GM19468 (cell line): Measurements from ENCODE around the gene ATP6V1D.
A peak's percentile ranks its signal among the peaks of the same experiment; 100 is the strongest.
"Not testable (repeated sequence)": the region's sequence is repeated elsewhere in the genome, so short reads cannot be mapped to it uniquely, and the experiment has no call there.

ENCODE experiments used
- ATAC-seq: cut with Tn5 transposase; IDR thresholded peaks from one replicate; pipeline ENCODE4 v1.9.1; 2021; ENCODE audit warnings: mild to moderate bottlenecking, moderate library complexity, moderate number of reproducible peaks; ENCODE audit not compliant: unreplicated experiment; ENCODE audit errors: extremely low read depth

ATP6V1D gene

DNA sequence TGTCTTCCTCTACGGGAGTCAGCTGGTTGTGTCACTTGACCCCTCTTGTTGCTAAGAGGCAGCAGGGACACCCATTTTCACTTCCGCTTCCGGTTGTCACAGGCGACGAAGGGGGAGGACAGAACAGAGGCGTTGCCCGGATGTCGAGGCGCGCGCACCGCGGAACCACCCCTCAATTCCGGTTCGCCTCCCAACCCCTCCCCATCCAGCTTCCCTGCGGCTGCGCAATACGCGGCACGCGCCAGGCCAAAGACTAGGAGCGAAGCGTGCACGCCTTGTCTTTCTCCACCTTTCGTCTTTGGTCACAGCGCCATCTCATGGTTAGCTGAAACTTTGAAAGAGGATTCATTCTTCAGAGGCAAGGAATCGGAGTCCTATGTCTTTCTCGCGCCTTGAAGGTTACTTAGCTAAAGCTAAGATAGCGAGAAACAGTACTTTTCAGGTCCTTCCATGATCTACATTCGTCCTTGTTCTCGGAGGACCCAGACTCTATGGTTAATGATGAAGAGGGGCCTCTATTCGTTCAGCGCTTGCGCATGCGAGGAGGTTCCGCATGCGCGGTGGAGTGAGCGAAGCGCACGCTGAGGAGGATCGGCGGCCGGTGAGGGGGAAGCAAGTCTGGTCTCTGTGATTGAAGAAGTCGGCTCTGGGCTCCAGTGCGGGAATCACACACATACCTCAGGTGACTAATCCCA, at the start of gene ATP6V1D, which contains the start of gene EIF2S1:
Gene ATP6V1D, minus strand, starts transcription at position 30 of the 695 bp plus-strand sequence. CDS start 106 bp downstream, outside the sequence.
Gene EIF2S1, plus strand, starts transcription at position 554 of the 695 bp plus-strand sequence. CDS start 4,440 bp downstream, outside the sequence.
- ATAC-seq: peak; percentile 89

DNA sequence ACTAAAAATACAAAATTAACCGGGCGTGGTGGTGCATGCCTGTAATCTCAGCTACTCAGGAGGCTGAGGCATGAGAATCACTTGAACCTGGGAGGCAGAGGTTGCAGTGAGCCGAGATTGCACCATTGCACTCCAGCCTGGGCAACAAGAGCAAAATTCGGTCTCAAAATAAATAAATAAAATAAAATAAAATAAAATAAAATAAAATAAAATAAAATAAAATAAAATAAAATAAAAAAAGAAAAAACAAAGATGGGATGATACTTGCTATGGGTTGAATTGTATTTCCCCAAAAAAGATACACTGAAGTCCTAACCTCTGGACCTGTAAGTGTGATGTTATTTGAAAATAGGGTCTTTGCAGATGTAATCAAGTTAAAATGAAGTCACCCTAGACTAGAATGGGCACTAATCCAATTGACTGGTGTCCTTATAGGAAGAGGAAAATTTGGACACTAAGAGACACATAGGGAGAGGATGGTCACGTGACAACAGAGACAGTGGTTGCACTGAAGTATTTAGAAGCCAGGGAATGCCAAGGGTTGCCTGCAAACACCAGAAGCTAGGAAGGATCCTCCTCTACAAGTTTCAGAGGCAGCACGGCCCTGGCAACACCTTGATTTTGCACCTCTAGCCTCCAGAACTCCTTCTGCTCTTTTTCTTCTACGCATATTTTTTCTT, 48.7 kb upstream of the ATP6V1D start:
- ATAC-seq: not testable (repeated sequence)

DNA sequence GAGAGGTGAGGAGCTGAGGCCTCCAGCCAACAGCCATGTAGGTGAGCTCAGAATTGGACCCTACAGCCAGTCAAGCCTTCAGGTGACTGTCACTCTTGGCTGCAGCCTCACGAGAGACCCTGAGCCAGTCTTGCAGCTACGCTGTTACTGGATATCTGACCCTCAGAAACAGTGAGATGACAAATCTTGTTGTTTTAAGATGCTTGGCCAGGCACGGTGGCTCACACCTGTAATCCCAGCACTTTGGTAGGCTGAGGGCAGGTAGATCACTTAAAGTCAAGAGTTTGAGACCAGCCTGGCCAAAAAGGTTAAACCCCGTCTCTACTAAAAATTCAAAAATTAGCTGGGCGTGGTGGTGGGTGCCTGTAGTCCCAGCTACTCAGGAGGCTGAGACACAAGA, 46.2 kb upstream of the ATP6V1D start:
- no peak for ATAC-seq

DNA sequence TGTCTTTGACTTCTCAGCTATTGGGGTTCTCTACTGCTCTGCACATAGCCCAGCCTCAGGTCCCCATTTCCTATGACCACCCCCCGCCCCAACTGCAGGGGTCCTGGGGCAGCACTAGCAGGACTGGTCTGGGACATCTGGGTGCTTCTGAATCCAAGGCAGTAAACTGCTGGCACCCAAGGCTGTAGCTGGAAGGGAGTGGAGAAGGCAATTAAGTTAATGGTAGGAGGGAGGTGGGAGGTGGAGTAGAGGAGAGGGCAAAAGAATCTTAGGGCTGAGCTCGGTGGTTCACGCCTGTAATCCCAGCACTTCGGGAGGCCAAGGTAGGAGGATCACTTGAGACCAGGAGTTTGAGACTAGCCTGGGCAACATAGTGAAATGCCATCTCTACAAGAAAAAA, 40.8 kb upstream of the ATP6V1D start:
- no peak for ATAC-seq

DNA sequence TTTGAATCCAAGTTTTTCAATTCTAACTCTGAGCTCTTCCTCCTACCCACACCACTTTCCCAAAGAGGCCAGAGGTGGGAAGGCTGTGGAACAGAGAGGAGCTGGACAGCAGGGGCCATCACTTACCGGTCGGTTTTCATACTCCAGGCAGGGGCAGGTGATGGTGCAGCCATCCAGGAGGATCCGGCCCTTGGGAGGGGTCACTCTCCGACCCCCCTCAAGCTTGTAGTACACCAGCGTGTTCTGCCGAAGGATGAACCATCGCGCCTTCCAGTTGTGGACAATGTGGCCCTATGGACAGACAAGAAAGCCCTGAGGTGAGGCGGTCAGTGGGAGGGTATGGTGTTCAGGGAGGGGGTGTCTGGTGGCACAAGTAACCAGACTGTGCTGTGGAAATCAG, 37.9 kb upstream of the ATP6V1D start:
- no peak for ATAC-seq

DNA sequence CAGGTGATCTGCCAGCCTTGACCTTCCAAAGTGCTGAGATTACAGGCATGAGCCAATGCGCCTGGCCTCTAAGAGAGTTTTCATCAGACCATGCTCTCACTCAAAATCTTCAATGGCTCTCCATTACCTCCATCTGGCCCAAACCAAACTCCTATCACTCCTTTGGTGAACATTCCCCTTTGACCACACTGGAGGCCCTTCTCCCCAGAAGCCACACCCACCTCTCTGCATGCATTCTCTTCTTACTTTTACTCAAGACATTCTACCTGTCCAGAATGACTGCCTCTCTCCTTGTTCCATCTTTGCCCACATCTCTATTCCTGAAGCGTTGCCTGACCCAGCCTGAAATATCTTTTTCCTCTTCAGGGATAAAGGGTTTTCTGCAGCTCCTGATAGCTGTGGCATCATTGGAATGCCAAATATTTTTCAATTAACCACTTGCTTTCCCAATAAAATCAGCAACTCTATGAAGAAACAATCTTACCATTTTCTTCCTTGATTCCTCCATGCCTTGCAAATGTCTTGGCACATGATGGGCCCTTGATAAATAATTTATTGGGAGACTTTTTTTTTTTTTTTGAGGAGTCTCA, 36.9 kb upstream of the ATP6V1D start:
- no peak for ATAC-seq

DNA sequence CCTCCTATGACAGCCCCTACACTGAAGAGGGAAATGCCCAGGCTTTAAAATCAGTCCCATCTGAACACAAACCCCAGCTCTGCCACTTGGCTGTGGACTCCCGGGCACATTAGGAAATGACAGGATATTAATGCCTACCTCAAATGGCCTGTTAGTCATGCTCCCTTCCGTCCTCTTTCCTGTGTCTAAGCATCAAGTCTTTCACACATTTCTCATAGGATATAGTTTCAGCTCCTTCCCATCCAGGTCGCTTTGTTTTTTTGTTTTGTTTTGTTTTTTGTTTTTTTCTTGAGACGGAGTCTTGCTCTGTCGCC, 36.2 kb upstream of the ATP6V1D start:
- no peak for ATAC-seq

DNA sequence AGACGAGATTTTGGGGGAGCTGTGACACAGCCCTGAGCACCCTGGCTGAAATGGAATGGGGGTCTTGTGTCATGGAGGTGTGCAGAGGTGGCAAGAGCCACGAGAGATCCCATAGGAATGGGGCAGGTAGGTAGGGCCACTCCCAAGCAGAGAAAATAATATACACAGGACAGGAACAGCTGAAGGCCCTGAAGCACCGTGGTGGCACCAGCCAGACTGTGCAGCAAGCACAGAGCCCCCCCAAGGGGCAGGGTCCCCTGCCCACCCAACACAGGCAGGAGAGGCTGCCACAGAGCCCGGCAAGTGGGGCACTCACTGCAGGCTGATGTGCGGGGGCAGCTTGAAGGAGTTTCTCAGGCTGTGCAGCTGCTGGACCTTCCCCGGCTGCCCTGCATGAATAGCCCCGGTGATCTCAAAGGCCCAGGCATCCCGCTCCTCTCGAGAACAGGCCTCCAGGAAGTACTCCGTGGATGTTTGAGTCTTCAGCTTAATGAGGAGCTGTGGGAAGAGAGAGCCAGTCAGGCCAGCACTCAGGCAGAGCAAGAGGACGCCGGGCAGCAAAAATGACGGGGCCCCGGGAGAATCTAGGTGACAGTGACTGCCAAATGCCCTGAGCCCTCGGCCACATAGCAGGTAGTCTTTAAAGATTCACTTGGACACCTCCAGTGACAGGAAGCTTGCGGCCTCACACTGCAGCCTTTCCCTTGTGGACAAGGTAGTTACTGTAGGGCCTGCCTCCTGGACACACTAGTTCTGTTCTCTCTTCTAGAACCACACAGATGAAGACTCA, 35.7 kb upstream of the ATP6V1D start:
- no peak for ATAC-seq

DNA sequence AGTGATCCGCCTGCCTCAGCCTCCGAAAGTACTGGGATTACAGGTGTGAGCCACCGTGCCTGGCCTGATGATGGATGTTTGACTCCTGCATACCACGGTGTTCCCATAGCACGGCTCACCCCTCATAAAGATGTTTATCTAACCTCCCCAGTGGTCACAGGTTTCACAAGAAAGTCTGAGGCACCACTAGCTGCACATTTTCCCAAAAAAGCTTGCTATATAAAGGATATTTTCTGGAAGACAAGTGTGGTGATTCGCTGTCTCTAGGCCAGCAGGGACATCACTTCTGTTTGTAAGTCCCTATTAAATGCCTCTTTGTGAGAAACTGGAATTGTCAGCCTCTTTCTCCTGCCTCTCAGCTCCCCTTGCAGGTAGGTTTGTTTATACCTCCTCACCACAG, 34.1 kb upstream of the ATP6V1D start:
- no peak for ATAC-seq

DNA sequence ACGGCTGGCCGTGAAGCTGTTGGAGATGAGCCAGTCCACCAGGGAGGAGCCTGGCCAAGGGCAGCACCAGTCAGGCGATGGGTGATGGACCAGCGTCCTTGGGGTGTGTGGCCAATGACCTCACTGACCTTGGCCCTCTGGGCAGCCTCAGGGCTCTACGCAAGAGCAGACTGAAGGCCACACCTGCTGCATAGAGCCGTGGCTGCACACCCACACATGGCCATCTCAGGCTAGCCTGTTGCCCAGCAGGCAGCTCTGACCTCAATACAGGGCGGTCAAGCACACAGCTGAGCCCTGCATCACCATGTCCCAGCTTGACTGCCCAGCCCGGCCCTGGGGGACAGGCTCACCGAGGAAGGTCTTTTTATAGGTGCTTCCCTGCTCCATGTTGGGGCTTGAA, 33.2 kb upstream of the ATP6V1D start:
- ATAC-seq: no peak

DNA sequence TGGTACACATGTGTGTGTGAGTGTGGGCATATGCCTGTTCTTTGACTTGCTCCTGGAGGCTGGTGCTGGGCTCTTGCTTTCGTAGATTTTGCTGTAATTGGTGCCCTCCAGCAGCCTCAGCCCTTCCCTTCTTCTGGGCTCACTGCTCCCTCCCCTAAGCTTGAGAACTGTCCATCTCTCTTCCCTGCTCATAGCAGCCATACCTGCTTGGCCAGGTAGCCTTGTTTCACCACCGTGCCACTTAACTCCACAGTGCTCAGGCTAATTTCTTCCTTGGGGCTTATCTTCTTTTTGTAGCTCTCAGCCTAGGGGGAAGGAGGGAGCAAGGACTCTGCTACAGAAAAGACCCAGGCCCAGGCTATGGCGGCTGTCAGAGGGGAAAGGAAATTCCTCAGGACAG, 32.5 kb upstream of the ATP6V1D start:
- ATAC-seq: no peak

DNA sequence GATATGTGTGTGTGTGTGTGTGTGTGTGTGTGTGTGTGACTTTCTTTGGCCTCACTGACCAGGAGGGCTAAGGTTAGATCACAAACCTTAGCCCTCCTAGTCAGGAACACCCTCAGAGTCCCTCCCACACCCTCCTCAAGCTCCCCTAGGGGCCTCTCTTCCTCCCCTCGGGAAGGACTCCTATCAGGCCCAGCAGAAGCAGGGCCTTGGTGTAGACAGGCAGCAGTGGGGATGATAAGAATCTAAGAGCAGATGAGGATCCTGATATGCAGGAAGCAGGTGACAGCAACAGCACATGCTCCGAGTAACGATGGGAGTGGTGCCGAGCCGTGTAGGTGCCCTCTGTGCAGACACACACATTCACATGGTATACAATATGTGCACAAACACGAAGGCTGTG, 31.7 kb upstream of the ATP6V1D start:
- no peak for ATAC-seq

DNA sequence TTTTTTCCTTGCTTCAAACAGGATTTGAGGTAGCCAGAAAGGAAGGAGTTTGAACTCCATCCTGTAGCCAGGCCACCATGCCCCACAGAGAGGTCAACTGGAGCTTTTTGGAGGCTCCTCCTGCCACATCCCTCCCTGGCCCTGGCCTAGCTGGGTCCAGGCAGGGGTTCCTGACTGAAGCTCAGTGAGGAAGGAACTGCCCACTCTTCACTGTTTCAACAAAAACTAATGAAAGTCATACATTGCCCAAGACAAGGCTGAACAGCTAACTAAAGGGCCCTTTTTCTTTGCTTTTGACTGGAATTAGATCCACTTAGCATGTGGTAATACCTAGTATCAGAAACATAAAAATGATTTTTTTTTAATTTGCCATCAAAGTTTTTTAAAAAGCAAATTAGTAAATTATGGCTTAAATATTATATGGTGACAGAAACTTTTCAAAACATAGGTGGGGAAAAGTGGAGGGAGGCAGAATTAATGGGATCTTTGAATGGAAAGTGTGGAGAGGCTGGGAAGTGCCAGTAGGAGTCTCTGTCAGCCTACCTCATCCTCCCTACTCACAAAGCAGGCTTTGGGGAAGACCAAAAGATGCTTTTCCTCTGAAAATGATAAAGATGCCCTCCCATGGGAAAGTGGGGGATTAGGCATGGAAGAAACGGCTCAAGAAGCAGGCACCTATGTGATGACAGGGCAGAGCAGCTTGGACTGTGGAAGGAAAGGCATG, 30.4 kb upstream of the ATP6V1D start:
- no peak for ATAC-seq

DNA sequence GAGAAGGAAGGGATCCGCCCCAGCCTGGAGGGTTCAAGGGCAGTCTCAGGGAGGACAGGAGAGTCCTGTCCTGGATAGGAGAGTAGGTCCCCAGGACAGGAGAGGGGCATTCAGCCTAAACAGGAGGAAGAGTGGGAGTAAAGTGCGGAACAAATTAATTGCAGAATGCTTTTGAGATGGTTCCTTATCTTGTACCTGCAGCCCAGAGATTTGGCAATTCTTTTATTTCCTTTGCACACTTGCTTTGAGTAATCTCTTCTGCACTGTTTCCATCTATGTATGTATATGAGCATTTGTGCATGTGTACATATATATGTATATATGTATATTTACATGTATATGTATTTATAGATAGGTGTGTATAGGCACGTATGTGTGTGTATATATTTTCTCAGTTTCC, 29.7 kb upstream of the ATP6V1D start:
- no peak for ATAC-seq

DNA sequence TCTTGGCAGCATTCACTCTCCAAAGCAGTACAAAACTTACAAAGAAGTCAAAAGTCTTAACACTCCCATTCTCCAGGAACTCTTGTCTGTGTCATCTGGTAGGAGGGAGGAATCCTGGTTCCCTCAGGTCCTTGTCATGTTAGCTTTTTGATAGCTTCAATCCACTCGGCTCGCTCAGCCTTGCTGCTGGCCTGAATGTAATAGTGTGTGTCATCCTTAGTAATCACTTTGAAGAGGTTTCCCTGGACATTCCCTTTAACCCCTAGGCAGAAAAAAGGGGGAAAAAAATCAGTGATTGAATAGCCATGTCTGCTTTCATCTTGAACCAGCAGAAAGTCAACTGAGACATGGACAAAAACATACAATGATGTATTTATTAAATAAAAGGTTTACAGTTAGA, 27.6 kb upstream of the ATP6V1D start:
- no peak for ATAC-seq

DNA sequence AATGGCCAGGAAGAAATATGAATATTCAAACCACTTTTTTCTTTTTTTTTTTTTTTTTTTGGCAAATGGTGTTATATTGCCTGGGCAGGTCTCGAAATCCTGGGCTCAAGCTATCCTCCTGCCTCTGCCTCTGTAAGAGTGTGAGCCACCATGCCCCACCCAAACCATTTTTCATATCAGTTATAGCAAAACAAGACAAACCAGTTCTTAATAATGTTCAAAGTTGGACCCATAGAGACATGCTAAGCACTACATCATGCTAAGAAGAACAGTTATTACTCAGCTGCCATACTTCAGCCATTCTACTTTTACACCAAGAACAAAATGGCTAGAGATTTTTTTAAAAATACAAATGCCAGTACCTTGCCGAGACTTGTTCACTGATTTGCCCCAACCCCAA, 26.0 kb upstream of the ATP6V1D start:
- ATAC-seq: no peak

DNA sequence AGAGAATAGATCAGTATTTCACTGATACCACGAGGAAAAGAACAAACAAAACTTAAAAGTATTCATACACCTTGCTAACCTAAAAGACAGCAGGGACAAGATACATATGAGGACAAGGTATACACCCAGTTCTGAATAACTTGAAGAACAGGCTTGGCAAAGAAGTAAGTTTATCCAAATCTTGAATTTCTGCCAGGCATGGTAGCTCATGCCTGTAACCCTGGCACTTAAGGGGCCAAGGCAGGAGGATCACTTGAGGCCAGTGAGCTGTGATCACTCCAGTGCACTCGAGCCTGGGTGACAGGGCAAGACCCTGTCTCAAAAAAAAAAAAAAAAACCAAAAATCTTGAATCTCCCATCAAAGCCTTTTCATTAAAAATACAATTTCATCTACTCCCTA, 25.5 kb upstream of the ATP6V1D start:
- no peak for ATAC-seq

DNA sequence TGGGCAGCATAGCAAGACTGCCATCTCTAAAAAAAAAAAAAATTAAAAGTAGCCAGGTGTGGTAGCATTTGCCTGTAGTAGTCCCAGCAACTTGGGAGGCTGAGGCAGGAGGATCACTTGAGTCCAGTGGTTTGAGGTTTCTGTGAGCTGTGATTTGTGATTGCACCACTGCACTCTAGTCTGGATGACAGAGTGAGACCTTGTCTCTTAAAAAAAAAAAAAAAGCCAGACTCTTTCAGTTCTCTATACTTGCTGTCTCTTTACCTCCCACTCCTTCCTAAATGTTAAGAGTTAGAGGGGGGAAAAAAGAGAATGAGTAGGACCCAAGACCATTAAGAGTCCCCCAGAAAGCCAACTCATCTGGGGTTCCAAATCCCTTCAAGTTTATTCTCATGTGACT, 18.3 kb upstream of the ATP6V1D start:
- ATAC-seq: no peak

DNA sequence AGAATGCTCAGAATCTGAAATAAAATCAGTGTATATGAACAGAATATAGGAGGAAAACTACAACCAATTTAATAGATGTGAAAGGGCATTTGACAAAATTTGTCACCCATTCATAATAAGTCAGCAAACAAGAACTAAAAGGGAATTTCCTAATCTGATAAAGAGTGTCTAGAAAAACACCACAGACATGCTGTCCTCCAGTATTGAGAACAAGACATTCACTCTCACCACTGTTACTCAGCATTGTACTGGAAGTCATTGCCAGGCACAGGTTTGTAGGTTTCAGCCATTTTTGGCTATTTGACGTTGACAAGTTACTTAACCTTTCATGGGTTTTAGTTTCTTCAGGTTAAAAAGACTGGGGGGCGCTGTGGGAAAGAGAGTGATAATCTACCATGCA, 13.7 kb upstream of the ATP6V1D start:
- no peak for ATAC-seq

DNA sequence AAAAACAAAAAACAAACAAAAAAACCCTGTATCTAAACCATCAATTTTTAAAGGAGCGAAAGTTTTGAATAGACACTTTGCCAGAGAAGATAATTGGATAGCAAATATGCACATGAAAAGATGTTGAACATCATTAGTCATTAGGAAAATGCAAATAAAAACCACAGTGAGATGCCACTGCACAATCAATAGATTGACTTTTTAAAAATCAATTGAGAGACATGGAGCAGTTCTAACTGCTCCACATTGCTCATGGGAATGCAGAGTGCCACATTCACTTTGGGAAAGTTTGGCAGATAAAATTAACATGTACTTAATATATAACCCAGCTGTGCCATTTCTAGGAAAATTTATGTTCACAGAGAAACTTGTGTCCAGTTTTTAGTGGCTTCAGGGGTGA, 13.2 kb upstream of the ATP6V1D start:
- ATAC-seq: no peak
